ENCODE measurements around the gene RAB4A.

- TF ChIP-seq POLR2AphosphoS5 (IDR thresholded peaks at IDR 0.05), result no peak
- TF ChIP-seq, protein P1, sequence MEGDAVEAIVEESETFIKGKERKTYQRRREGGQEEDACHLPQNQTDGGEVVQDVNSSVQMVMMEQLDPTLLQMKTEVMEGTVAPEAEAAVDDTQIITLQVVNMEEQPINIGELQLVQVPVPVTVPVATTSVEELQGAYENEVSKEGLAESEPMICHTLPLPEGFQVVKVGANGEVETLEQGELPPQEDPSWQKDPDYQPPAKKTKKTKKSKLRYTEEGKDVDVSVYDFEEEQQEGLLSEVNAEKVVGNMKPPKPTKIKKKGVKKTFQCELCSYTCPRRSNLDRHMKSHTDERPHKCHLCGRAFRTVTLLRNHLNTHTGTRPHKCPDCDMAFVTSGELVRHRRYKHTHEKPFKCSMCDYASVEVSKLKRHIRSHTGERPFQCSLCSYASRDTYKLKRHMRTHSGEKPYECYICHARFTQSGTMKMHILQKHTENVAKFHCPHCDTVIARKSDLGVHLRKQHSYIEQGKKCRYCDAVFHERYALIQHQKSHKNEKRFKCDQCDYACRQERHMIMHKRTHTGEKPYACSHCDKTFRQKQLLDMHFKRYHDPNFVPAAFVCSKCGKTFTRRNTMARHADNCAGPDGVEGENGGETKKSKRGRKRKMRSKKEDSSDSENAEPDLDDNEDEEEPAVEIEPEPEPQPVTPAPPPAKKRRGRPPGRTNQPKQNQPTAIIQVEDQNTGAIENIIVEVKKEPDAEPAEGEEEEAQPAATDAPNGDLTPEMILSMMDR (IDR thresholded peaks at IDR 0.05; ENCODE audit: poor library complexity, severe bottlenecking), result no peak
- no peak for TF ChIP-seq SMC3 (conservative IDR thresholded peaks at IDR 0.05; ENCODE audit: poor library complexity)
- TF ChIP-seq EP300 (conservative IDR thresholded peaks at IDR 0.05; ENCODE audit: poor library complexity, severe bottlenecking), result no peak
- TF ChIP-seq REST (IDR thresholded peaks at IDR 0.05; ENCODE audit: borderline replicate concordance), result no peak
- TF ChIP-seq EZH2 (IDR thresholded peaks at IDR 0.05; ENCODE audit: borderline replicate concordance, insufficient read depth, low read length, poor library complexity, severe bottlenecking), result no peak
- no peak for TF ChIP-seq MXI1 (conservative IDR thresholded peaks at IDR 0.05; ENCODE audit: poor library complexity, severe bottlenecking)
- no peak for TF ChIP-seq TAF1 (IDR thresholded peaks at IDR 0.05; ENCODE audit: low read depth)
- TF ChIP-seq RAD21 (conservative IDR thresholded peaks at IDR 0.05), result no peak
These were observed 14.5 kb downstream of the RAB4A start for GRCh38 chr1:229285440-229285839.

All from neural cell (in vitro differentiated cells).